Measurements from ENCODE around the gene GPR87.

The GPR87 gene, protein sequence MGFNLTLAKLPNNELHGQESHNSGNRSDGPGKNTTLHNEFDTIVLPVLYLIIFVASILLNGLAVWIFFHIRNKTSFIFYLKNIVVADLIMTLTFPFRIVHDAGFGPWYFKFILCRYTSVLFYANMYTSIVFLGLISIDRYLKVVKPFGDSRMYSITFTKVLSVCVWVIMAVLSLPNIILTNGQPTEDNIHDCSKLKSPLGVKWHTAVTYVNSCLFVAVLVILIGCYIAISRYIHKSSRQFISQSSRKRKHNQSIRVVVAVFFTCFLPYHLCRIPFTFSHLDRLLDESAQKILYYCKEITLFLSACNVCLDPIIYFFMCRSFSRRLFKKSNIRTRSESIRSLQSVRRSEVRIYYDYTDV

DNA sequence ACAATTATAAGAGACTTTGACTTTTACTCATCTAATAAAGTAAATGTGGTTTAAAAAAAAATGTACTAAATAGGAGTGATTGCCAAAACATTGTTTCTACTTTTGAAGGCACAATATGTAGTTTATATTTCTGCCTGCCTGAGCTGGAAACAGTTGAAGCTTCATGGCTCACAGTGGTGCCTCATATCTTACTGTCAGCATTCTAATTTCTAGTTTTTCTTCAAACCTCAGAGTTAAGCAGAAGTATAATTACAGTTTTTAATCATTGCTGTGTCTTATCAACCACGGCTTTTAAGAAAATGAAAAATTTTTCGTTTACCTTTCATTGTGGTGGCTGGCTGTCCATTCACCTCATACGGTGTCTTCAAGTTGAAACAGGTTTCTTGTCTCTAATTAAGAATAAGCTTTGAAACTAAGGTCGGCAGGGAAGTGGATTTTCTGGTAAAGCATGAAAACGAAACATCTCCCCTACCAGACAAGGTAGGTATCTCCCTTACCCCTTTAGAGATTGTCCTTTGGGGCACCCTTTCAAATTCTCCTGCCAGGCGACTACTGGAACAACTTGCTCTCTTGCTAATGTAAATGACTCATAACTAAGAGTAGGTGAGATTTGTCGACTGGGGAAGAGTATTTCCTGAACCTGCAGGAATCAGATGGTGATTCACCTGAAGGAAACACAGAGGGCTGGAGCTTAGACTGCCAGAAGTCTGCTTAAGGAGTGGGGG lies at the start of gene GPR87:
Gene GPR87 (minus strand): TSS at position 554 of the 725 bp plus-strand sequence. CDS start 16,720 bp downstream, outside the sequence.
- peak; percentile 67 for DNase-seq

DNA sequence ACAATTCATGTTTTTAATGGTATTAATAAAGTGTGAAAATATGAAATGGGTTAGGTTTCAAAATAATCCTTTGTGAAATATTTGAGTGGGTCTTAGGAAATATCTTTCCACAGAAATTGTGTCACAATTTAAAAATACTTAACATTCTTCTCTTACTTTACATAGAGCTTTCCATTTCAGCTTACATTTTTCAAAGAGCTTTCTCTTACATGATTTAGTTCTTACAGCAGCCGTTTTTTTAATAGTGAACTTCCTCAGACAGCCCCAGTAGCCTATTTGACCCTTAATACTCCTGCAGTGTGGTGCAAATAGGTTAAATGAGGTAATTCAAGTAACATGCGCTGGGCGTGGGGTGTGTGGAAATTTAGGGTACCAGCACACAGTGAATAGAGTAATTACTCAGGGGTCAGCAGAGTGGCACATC lies 46.1 kb upstream of the GPR87 start:
- peak; percentile 53 for DNase-seq

DNA sequence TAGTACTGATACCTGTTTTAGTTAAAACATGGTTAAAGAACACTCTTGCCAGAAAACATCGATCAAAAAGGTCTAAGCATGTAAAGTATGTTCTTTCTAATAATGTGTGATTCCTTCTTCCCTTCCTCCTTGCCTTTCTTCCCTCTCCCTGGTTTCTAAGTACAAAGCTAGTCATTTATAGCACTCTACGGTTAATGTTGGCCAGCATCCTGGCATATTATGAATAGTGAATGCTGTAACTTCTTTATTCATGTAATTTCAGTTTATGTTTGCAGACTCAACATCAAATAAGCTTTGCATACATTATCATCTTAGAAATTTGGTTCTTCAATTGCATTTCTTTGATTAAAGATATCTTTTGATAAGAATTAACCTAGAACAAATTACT lies 40.8 kb upstream of the GPR87 start:
- DNase-seq = no peak

DNA sequence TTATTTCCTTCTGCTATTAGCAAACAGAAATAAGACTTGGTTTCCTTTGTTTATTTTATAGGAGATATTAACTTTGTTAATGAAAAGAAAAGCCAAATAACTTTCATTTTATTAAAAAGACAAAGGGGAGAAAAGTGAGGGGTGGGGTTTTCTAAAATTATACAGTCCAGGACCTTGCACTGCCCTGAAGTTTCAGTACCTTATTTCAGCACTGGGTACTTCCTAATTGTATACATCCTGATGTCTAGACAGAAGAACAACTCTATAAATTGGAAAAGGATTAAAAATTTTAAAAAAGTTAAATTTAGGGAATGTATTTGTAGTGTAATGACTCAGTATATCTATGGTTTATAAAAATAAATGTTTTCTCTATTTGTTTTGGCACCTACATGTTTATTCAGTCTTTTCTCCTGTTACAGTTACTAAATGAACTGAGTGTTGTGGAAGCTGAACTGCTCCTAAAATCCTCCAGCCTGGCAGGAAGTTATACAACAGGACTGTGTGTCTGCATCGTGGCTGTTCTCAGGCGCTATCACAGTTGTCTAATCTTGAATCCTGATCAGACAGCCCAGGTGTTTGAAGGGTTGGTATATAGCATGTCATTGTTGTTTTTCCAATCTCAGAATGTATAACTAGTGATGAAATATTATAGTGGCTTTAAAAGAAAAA lies 40.3 kb upstream of the GPR87 start:
- DNase-seq = peak; percentile 43

DNA sequence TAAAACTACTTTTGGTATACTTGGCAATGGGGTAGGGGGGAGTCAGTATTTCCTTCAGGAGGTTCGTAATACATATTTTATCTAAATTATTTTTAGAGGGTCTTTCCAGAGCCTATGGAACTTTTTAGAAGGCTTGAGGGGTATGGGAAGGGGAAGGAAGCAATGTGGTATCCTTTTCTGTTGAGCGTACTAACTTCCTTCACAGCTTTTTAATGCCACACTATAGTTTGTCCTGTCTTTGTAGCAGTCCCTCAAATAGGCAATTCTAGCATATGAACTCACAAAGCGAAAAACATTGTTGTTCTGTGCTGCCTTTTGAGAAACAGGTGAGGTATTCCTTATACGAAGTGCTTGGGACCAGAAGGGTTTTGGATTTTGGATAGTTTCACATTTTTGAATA lies 35.0 kb upstream of the GPR87 start:
- no peak for DNase-seq

DNA sequence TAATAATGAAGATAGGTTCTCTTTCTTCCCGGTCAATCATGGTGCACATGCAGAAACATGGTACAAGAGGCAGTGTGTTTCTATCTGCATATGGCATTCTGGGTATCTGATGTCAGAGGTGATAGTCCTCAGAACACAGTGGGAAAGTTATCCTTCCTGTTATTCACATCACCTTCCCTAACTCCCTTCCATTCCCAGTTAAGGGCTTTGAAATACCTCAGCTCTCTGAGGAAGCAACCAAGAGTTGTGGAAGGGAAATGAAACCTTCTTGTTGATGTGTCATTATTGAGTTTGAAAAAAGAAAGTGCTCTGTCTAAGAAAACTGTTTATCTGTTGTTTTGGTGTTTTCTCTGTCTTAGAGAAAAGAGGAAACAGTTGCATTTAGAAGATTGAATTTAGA lies 34.6 kb upstream of the GPR87 start:
- no peak for DNase-seq

DNA sequence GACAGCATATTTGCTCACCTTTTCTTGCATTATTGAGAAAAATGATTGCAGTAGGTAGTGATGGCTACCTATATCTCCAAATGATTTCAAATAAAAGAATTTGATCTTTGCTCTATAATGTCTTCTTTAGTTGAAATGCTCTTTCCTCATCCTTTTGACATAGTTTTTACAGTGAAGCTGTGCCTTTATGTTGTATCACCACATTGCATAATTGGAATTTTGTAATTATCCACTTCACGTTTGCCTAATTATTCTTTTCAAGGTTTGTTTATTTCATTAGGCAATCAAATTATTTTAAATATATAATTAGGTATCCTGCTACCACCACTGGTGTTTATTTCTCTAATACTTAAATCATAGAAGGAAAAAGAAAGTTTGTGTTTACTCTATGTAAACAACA lies 34.0 kb upstream of the GPR87 start:
- DNase-seq = no peak

DNA sequence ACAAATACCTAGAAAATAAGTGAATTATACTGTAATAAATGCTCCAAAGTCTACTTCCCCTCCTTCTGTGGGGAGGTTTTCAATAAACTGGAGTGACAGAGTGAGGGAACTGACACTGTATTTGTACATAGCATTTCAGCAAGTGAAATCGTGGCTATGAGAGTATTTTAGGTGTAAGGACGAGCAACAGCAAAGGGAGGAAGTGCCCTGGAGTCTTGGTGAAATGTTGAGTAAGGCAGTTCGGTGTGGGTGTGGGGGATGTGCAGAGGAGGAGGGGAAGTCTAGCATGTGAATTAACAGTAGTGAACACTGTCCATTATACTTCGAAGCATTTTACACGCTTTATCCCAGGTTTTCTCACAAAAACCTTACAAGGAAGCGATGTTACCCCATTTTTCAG lies 30.8 kb upstream of the GPR87 start:
- peak; percentile 4 for DNase-seq

DNA sequence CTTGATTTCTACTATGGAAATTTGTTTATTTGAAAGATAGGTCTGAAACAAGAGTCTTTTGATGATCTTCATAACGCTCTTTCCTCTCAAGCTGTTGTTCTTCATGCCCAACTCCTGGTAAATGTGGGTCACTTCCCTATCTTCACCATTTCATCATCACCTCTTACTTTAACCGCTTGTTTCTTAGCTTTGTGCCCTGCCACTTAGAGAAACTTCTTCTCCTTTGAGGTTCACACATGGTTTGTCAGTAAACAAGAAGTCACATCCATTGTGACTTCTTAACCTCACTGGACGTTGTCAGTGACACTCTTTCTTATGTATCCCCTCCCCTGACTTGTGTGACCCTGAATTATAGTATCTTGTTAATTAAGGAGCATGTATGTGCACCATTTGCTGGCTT lies 29.7 kb upstream of the GPR87 start:
- no peak for DNase-seq

DNA sequence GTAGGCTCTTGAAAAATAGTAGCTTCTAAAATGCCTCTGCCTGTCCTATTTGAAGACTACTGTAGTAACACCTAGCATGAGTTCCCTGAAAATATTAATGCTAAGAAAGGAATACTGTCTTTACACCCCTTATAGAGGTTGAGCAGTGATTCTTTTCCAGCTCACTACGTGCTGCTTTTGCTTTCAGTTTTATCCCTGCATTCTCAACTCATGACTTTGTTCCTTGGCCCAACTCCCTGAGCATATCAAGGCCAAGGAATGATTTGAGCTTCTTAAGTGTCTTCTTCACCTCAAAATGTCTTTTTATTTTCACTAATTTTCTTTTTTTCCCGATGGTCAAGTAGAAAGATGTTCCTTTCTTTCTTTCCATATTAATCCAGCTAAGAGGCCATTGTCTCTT lies 29.2 kb upstream of the GPR87 start:
- DNase-seq = peak; percentile 71

DNA sequence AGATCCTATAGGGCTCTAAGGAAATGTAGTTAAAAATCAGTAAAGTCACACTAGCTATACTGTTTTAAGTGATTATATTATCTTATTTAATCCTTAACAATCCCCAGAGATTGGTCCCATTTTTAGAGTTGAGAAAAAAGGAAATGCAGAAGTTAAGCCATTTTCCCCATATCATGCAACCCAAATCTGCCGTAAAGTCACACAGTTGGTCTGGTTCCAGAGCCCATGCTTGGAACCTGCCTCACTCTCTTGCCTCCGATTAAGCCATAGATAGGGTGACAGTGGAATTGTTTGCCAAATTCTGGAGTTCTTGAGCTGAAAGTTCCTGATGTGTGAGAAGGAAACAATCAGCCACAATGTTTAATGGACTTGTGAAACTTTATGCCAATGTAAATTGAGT lies 15.1 kb upstream of the GPR87 start:
- DNase-seq = no peak

DNA sequence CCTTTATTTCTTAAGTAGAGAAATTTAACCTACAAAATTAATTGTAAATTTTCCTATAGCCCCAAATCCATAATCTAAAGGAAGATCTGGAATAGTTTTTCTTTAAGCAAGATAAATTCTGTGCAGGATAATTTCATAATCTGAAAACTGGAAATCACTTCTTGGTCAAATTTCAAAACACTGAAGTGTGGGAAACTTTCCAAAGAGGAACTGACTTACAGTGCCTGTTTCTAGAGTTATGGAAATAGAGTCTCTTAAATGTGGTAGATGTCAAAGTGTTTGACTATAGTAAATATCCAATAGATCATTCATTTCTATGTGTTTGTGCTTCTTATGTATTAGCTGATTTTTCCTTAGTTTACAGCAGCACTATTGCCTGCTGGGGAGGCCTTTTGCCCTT lies 14.3 kb upstream of the GPR87 start:
- DNase-seq = no peak

DNA sequence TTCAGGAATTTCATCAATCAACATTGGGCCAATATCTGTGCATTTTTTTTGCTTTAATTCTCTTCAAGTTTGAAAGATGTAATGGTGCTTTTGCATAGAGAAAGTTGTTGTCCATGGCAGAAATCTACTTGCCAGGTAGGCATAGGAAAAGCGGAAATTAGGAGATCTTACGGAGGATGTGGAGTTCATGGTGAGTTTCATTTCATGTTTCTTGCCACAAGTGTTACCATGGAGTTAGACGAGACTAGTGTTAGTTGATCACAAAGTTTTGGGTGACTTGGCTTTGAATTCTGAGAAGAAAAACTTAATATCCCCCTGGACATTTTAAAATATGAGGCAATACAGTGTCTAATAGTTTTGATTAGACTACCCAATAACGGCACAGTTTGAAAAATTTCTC lies 13.8 kb upstream of the GPR87 start:
- DNase-seq = no peak

DNA sequence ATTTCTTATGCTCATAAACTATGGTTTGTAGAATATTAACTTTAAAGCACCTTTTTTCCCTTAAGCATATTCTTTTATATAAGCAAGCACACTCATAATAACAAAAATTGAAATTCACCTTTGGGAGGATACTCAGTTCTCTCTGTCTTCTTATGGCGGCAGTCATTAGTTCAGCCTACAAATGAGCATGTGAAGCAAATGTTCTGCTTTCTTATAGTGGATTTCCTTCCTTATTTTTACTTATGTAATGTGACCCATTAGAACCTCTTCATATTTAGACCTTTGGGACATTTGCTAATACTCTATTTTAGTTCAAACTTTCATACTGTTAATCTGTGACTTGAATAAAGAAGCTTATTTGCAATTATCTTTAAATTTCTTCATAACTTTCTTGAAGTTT lies 12.7 kb upstream of the GPR87 start, which contains the start of gene P2RY13:
Gene P2RY13 (minus strand): TSS at position 187 of the 400 bp plus-strand sequence. CDS start 21 bp downstream, at position 166.
- no peak for DNase-seq

DNA sequence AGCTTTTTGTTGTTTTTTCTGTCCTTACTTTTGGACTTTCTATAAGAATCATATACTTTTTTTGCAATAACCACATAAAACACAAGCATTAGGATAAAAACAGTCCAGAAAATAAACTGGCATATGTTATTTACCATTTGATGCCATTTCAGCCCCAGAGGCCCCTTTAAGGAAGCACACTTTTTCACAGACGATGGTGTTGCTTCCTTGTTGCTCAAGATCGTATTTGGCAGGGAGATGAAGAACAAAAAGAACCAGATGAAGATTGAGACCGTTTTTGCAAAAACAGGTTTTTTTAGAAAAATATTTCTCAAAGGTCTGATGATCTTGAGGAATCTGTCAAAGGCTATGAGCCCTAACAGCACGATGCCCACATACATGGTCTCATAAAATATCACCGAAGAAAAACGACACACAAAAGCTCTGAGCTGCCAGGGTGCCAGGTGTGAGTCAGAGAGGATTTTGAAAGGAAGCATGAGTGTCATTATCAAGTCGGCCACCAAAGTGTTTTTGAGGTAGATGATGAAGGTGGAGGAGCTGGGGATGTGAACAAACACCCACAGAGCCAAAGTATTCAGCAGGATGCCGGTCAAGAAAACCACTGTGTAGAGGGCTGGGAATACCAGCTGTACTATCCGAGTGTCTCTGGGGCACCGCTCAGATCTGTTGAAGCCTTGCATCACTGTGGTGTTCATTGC lies 11.8 kb upstream of the GPR87 start:
- no peak for DNase-seq

DNA sequence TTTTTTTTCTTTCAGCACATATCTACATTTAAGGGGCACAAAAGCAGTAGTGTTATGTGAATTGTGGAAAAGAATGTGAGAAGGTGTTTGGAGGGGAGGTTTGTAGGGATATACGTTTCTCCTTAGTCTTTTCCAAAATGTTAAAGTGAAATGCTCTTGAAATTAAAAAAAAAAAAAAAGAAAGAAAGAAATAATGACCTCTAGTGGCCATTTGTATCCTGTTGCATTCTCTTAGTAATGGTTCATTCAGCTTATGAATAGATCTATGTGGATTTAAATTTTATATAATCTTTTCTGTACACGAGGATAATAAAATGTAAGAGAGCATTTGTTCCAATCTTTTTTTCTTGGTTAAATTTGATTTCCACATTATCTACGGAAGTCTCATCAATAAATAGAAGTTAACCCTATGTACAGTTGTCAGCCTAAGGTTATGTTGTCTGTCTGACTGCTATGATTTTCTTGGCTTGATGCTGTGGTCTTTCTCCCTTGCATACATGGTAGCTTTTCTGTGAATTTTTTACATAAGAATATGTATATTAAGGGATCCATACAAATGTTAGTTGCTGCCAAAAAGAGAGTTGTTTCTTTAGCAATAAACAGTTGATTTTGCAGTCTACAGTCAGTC lies 11.1 kb upstream of the GPR87 start:
- DNase-seq = peak; percentile 38

DNA sequence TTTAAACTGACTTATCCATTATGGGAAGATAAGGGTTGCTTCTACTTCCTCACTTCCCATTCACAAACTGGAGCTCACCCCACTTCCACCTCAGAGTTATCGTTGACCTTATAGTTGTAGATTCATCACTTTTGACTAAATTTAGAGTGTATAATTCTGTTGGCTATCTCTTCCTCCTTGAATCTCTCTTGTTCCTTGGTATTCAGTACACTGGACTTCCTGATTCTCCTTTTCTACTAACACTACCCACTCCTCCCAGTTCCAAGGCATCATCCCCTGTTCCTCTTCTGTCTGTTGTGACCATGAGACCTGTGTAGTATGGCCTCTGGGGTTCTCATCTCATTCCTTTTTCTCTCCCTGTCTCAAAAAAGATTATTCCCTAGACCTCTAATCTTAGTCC lies 5.9 kb upstream of the GPR87 start:
- DNase-seq = no peak

DNA sequence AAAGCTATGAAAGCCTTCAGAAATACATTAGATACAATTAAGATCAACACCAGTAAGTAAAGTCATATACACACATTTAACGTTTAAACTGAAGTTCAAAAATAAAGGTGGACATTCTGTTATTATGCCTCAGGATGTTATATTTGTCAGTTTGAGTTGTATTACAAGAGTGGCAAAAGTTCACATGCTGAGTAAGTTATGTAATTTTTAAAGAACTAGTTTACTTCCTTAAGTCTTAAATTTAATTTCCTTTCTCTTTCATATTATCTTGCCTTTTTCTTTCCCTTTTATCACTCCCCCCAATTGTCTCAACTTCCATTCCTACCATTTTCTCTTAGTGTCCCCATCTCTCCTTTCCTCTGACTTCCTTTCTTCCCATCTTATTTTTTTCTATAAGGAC lies 4.9 kb upstream of the GPR87 start:
- DNase-seq = no peak

DNA sequence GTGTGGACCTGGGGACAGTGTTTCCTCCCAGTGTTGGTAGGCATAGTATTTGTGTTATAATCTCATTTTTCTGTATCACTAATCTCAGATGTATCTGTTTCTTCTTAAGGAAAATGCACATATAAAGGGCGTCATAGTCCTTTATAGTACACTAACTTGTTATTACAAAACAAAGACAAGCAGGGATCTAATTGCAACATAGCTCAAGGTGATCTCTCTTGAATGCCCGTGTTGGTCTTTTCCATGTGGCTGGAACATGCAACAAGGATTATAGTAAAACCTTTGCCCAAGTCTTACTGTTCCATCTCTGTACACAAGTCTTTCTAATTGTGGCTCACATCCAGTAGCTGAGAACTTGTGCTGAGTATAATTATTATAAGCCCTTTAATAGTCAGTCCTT lies 3.5 kb upstream of the GPR87 start:
- no peak for DNase-seq

DNA sequence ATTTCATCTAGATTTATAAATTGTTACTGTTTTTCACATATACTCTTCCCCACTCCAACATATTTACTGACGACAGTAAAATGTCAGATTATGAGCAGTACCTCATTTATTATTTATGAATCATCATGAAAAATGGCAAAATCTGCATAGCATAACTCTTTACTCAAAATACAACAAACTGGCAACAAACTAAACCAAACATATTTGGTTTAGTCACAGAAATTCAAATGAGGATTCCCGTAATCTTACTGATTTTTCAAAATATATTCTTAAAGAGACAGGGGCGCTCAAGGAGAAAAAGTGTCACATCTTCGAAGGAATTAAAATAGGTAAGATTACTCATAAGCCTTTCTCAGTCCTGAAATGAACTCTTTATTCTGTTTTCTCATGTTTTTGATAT lies 3.0 kb upstream of the GPR87 start:
- peak; percentile 79 for DNase-seq

DNA sequence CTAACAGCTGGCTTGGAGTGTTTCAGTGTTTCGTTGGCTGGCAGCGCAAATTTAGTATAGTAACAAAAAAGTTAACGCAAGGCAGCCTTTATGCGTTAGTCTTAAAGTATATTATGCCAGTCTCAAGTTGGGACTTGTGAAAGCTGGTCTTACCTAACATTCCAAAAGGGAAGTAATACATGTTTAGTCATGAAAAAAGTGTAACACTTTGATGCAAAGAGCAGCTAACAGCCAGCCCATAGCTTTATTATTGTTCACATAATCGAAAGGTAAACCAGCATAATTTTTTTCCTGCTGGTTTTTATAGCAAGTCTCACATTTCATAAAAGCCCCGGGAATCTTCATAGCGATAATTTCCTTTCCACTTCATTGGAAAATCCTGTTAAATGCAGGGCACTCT lies 2.4 kb upstream of the GPR87 start:
- no peak for DNase-seq

DNA sequence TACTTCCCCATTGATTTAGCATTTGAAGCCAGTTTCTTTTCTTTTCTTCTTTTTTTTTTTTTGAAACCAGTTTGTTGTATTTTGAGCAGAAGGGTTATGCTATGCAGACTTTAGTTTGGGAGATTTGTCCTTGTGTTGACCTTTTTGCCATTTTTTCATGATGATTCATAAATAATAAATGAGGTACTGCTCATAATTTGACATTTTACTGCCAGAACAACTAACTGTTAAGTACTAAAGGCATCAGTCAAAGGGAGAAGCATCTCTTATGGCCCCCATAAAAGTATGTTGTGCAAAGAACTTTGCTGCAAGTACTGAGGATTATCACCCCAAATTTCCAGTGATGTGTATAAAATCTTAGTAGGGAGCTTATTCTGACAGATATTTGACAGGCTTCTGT lies 1.7 kb upstream of the GPR87 start:
- peak; percentile 82 for DNase-seq

DNA sequence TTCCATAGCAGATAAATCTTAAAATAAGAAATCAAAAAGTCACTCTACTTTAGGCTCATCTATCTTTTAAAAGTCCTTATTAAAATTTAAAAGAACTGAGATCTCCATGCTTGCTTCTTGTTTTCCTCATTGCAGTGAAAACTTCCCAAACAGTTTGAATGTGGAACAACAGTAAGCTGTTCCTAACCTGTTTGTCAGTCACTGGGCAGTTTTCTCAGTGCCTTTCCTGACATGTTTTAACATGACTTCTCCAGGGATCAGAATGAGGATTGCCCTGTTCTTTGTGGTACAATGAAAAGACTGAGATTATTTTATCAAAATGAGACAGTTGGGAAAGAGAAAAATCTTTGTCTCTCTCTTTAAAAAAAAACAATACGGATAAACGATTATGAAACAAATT lies 774 bp downstream of the GPR87 start:
- no peak for DNase-seq

Data from fibroblast of skin of right biceps (primary cell).